NCI-H446 (cell line): Measurements from ENCODE around the gene MMP26.

Source experiments
- DNase-seq, 2 experiments: peaks; one replicate each; lab custom pipeline; 2025; lab: John Stamatoyannopoulos, UW

MMP26 gene

GRCh38 chr11:4704054-4704789 lies at the start of gene MMP26:
Gene MMP26, plus strand, starts transcription at chr11:4704784.
- no peak for DNase-seq

DNA sequence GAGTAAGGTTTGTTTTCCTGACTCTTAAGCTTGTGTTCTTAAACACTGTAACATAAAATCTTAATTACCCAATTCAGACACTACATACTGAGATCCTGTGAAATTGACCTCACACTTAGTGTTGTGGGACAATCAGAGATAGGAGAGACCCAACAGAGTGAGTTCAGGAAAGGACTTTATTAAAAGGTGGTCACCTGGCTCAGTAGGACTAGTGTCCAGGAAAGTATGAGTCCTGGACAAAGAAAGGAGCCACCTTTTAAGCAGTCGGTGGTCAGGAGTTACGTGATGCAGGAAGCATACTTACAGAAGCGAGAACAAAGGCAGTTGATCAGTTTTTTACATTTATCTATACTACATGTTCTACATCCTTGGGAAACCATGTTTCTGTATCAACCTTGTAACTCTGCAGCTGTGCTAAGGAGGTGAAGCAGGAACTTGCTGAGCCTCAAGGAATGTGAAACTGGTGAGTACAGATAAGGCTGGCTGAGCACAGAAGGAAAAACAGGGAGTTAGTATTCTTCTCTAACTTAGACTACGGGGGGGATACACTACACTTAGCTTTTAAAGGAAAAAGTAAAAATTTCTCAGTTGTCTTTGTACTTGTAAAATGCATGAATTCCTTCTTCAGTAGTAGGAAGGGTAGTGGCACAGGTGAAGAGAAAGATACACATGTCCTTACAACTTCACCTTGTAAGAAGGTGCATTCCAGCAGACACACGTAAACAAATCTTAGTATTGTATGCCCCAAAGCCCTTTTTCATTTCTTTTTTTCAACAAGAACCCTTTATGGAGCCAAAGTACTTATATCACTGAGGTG lies 45.7 kb upstream of the MMP26 start:
- no peak for DNase-seq

- DNase-seq = no peak
These were observed 41.7 kb upstream of the MMP26 start for GRCh38 chr11:4662876-4663275.

DNA sequence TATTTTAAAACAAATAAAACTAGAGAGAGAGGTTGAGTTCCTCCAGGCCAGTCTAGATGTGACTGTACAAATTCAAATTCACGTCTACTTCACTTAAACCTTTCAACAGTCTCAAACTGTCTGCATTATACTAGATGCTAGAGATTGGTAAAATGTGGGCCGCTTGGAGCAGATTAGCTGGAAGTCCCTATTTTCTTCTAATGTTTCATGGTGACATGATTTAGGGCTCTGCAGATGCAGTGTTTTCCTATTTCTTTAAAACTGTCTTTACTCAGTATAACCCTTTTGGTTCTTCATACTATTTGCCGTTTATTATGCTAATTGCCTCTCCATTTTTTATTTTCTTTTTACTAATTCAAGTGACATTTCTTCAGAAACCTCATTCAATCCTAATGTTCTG lies 40.4 kb upstream of the MMP26 start:
- no peak for DNase-seq

- DNase-seq = no peak
These were observed 39.8 kb upstream of the MMP26 start for GRCh38 chr11:4664786-4665185.

DNA sequence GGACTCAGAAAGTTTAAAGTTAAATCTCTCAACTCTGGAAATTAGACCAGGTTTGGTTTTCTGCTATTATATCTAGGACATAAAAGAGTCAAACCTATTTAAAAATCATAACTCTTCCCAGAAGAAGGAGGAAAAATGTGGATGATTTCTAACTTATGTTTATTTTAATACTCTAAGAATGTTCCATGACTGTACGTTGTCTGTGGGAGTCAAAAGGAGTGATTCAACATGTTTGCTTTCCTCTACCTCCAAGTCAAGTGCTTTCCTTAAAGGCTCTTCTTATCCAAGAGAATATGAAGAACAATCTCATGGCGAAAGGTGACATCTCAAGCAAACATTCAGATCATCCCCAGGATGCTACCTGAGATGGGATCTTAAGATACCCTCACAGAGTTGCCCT lies 39.2 kb upstream of the MMP26 start:
- no peak for DNase-seq

DNA sequence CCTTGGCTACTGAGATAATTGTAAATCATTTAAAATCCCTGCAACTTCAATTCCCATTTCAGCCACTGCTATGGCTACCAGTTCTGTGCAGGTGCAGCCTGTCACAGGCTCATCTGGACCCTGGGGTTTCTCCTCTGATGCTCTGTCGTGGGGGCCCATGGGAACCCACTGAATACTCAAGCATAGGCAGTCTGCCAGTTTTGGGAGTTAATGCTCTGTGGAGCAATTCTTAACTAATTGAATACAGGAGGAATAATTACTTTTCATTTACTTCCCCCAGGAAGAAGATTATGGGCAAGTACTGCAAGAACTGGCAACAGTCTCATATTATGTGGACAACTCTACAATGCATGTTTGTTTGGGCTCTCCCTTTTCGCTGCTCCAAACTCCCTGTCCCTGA lies 32.8 kb upstream of the MMP26 start:
- no peak for DNase-seq

DNA sequence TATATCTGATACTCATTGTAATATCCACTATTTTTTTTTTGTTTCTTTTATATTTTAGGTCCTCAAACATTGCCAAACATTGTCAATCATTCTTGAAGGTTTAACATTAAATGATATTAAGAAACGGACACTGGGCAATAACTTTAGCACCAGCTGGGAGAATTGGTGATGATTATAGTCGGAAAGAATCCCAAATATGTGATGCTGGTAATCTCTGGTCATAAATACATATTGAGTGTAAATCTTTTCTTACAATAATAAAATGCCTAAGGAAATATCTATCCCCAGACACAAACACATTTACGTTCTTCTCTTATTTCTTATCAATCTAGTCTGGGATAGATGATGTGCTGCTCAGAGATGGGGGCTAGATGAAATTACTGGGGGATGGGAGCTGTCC lies 32.1 kb upstream of the MMP26 start:
- no peak for DNase-seq

DNA sequence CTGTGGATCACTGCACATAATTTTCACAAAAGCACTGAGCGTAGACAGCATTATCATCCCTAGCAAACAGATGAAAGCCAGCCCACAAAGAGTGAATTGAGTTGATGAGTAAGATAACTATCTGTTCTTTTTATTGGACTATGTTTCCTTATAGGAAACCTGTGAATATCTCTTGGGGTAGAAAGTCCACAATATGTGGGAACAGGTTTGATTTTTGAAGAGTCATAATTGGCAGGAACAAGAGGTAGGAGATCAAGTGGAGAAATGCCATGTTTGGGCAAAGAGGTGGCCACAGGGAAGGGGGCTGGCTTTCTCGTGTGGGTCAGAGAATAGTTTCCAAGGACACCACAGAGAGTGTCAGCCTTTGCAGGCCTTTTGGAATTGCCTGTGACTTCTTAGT lies 30.8 kb upstream of the MMP26 start:
- DNase-seq = no peak

DNA sequence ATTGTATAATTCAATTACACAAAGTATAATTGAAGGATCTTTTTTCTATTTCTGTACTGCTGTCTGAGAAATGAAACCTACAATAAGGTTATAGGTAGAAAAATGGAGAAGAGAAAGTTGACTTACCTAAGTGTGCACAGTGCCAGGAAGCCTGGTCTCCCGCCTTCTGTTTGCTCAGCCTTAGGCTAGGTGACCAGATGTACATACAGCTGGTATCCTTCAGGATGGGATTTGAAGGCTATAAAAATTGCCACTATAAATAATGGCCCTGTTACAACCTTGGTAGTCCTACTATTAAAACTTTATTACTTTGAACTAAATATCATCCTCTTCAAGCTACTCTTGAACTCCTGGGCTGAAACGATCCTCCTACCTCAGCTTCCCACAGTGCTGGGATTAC lies 26.6 kb upstream of the MMP26 start:
- no peak for DNase-seq

DNA sequence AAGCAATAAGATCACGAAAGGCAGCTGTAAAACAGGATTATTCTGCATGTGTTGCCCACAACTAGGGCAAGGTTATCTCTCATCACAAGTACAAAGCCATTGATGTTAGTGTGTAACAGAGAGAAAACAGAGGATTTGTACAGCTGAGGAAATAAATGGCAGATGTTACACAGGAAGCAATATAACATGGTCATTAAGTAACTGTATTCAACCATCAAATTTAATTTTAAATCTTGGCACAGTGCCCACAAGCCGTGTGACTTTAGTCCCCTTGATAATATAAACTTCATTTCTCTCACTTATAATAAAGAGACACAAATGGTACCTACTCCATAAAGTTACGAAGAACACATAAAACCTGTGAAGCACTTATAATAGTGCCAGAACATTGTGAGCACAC lies 24.2 kb upstream of the MMP26 start:
- DNase-seq = no peak

GRCh38 chr11:4682623-4683419 lies 21.8 kb upstream of the MMP26 start:
- no peak for DNase-seq

GRCh38 chr11:4684631-4685285 lies 19.8 kb upstream of the MMP26 start:
- no peak for DNase-seq

- DNase-seq = no peak
These were observed 9.1 kb upstream of the MMP26 start for GRCh38 chr11:4695442-4695841.

GRCh38 chr11:4697585-4697984 lies 7.0 kb upstream of the MMP26 start, which contains the start of gene OR51E2:
Gene OR51E2, minus strand, starts transcription at chr11:4697853. Its CDS starts 15,142 bp downstream, at chr11:4682711.
- DNase-seq = no peak

DNA sequence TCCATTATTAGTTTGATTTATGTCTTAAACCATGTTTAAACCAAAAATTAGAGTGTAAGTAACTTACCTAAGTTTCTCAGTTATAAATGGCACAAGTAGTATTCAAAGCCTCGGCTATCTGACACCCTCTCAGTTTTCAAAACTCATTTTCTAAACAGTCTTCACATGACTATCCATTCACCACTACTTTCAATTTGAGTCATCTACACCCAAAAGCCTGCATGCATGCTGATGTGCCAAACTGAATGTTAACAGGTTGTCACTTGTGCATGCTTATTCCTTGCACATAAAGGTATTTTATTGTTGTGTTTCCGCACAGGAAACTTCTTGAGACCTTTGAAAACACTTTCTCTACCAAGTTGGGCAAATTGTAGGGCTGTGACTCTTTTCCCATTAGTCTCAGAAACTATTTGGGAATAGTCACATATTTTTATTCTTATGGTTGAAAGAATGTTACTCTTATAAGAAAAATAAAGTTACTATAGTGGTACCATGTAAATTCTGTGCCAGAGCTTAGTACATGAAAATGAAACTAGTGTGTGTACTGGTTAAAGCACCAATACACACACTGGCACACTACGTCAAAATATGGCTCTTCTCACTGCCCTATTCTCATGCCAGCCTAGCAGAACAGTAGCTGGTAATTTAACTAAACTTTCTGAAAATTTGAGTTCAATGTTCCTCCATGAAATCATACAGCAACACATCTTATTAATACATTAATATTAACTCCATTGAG lies 4.7 kb upstream of the MMP26 start:
- no peak for DNase-seq

GRCh38 chr11:4700436-4700820 lies 4.2 kb upstream of the MMP26 start:
- no peak for DNase-seq

DNA sequence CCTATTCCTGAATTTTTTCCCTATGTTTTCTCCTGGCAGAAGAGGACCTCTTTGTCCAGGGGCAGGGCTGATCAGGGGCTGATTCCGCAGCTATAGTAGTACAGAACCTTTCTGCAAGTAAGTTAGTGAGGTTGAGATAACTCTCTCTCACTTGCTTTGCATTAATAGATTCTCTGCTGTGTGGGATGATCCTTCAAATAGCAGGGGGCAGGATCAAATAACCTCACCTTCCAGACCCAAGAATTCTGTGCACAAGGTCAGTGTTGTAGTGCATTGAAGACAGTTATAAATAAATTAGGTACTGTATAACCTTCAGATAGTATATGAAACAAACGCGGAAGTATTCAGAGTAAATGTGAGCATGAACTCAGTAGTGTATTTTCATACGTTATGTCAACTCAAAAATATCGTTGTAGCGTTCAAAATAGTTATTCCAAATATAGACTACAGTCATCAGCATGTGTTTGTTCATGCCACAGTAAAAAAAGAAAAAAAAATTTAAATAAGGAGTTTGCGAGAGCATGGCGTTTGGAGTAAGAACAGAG lies 278 bp downstream of the MMP26 start:
- DNase-seq = no peak

- DNase-seq = no peak
These were observed 8.7 kb downstream of the MMP26 start for GRCh38 chr11:4713241-4713640.

GRCh38 chr11:4714300-4714699 lies 9.7 kb downstream of the MMP26 start:
- DNase-seq = no peak
